HEK293 (cell line): Measurements from ENCODE around the gene PPP1R12C.

ENCODE experiments used
- HOXA7 ChIP-seq: sonication (generic); formaldehyde crosslinking; IDR thresholded peaks from 2 replicates; pipeline ENCODE4 v1.8.1; 2022; ENCODE audit warnings: missing genetic modification reagents, borderline replicate concordance
- HOXC10 ChIP-seq: sonication (generic); formaldehyde crosslinking; IDR thresholded peaks from 2 replicates; pipeline ENCODE4 v1.8.1; 2023; ENCODE audit warnings: mild to moderate bottlenecking, missing genetic modification reagents
- HOXD13 ChIP-seq: sonication (generic); formaldehyde crosslinking; IDR thresholded peaks from 2 replicates; pipeline ENCODE4 v1.8.0; 2022; ENCODE audit warnings: missing genetic modification reagents, borderline replicate concordance
- KLF7 ChIP-seq: fragments of 450-650 bp; formaldehyde crosslinking; IDR thresholded peaks from 2 replicates; pipeline ENCODE4 v1.5.1; 2016; ENCODE audit warnings: missing biosample characterization, missing genetic modification characterization, borderline replicate concordance
- MYNN ChIP-seq: fragments of 450-650 bp; formaldehyde crosslinking; IDR thresholded peaks from 2 replicates; pipeline ENCODE4 v1.5.1; 2016; ENCODE audit warnings: missing biosample characterization, missing genetic modification characterization, borderline replicate concordance
- WT1 ChIP-seq: fragments of 450-650 bp; formaldehyde crosslinking; IDR thresholded peaks from 2 replicates; pipeline ENCODE4 v1.5.1; 2016; ENCODE audit warnings: missing biosample characterization, missing genetic modification characterization
- ZIC2 ChIP-seq: fragments of 450-650 bp; formaldehyde crosslinking; IDR thresholded peaks from 2 replicates; pipeline ENCODE4 v1.5.1; 2016; ENCODE audit warnings: missing biosample characterization, missing genetic modification characterization
- ZNF114 ChIP-seq: fragments of 450-650 bp; formaldehyde crosslinking; IDR thresholded peaks from 2 replicates; pipeline ENCODE4 v1.5.0; 2017; ENCODE audit warnings: missing biosample characterization, missing genetic modification characterization
- ZNF133 ChIP-seq: fragments of 450-650 bp; formaldehyde crosslinking; IDR thresholded peaks from 2 replicates; pipeline ENCODE4 v1.5.1; 2016; ENCODE audit warnings: missing biosample characterization, missing genetic modification characterization
- ZNF174 ChIP-seq: fragments of 450-650 bp; formaldehyde crosslinking; IDR thresholded peaks from 2 replicates; pipeline ENCODE4 v1.5.0; 2017; ENCODE audit warnings: missing biosample characterization, mild to moderate bottlenecking, missing genetic modification characterization
- ZNF175 ChIP-seq: fragments of 450-650 bp; formaldehyde crosslinking; IDR thresholded peaks from 2 replicates; pipeline ENCODE4 v1.5.1; 2016; ENCODE audit warnings: missing biosample characterization, missing genetic modification characterization
- ZNF214 ChIP-seq: fragments of 450-650 bp; formaldehyde crosslinking; IDR thresholded peaks from 2 replicates; pipeline ENCODE4 v1.5.1; 2017; ENCODE audit warnings: missing biosample characterization, mild to moderate bottlenecking, missing genetic modification characterization, borderline replicate concordance
- ZNF24 ChIP-seq: fragments of 450-650 bp; formaldehyde crosslinking; IDR thresholded peaks from 2 replicates; pipeline ENCODE4 v1.5.1; 2016; ENCODE audit warnings: missing biosample characterization, missing genetic modification characterization
- ZNF274 ChIP-seq, 2 experiments: fragments of 200-500 bp in 1 of 2; fragments of 450-650 bp in 1 of 2; sonication (Bioruptor generic) in 1 of 2; formaldehyde crosslinking in 1 of 2; IDR thresholded peaks; 2 replicates each; pipeline versions ENCODE4 v1.5.1 to v1.6.1; 2014 to 2016; ENCODE audit warnings: borderline replicate concordance in 1 of 2, inconsistent platforms in 1 of 2, low read length in 1 of 2, missing biosample characterization in 1 of 2, missing genetic modification characterization in 1 of 2
- ZNF391 ChIP-seq: fragments of 450-650 bp; formaldehyde crosslinking; IDR thresholded peaks from 2 replicates; pipeline ENCODE4 v1.5.1; 2016; ENCODE audit warnings: low read depth, missing biosample characterization, missing genetic modification characterization, borderline replicate concordance
- ZNF416 ChIP-seq: fragments of 450-650 bp; formaldehyde crosslinking; IDR thresholded peaks from 2 replicates; pipeline ENCODE4 v1.5.1; 2016; ENCODE audit warnings: missing biosample characterization, missing genetic modification characterization
- ZNF48 ChIP-seq: fragments of 450-650 bp; formaldehyde crosslinking; IDR thresholded peaks from 2 replicates; pipeline ENCODE4 v1.5.1; 2016; ENCODE audit warnings: missing biosample characterization, missing genetic modification characterization
- ZNF521 ChIP-seq: fragments of 450-650 bp; formaldehyde crosslinking; IDR thresholded peaks from 2 replicates; pipeline ENCODE4 v1.5.1; 2017; ENCODE audit warnings: missing biosample characterization, mild to moderate bottlenecking, missing genetic modification characterization
- ZNF544 ChIP-seq: fragments of 450-650 bp; formaldehyde crosslinking; IDR thresholded peaks from 2 replicates; pipeline ENCODE4 v1.5.0; 2017; ENCODE audit warnings: missing biosample characterization, missing genetic modification characterization
- ZNF624 ChIP-seq: fragments of 450-650 bp; formaldehyde crosslinking; IDR thresholded peaks from 2 replicates; pipeline ENCODE4 v1.5.1; 2017; ENCODE audit warnings: missing biosample characterization, missing genetic modification characterization
- ZNF837 ChIP-seq: fragments of 450-650 bp; formaldehyde crosslinking; IDR thresholded peaks from 2 replicates; pipeline ENCODE4 v1.5.1; 2016; ENCODE audit warnings: missing biosample characterization, missing genetic modification characterization
- TF ChIP-seq, protein P1 (sequence below): fragments of 450-650 bp; formaldehyde crosslinking; IDR thresholded peaks from 2 replicates; pipeline ENCODE4 v1.5.1; 2016; ENCODE audit warnings: missing biosample characterization, missing genetic modification characterization
- TF ChIP-seq, protein P2 (sequence below): fragments of 450-650 bp; IDR thresholded peaks from 2 replicates; pipeline ENCODE4 v1.5.1; 2018; ENCODE audit warnings: missing biosample characterization, missing genetic modification characterization
- TF ChIP-seq, protein P3 (sequence below): fragments of 450-650 bp; formaldehyde crosslinking; IDR thresholded peaks from 2 replicates; pipeline ENCODE4 v1.5.1; 2016; ENCODE audit warnings: missing biosample characterization, missing genetic modification characterization
- TF ChIP-seq, protein P4 (sequence below): fragments of 450-650 bp; formaldehyde crosslinking; IDR thresholded peaks from 2 replicates; pipeline ENCODE4 v1.5.1; 2016; ENCODE audit warnings: missing biosample characterization, missing genetic modification characterization, borderline replicate concordance
- TF ChIP-seq, protein P5 (sequence below): fragments of 450-650 bp; formaldehyde crosslinking; IDR thresholded peaks from 2 replicates; pipeline ENCODE4 v1.5.1; 2016; ENCODE audit warnings: missing biosample characterization, missing genetic modification characterization
- TF ChIP-seq, protein P6 (sequence below): fragments of 450-650 bp; formaldehyde crosslinking; IDR thresholded peaks from 2 replicates; pipeline ENCODE4 v1.5.1; 2016; ENCODE audit warnings: missing biosample characterization, missing genetic modification characterization

The PPP1R12C gene

DNA sequence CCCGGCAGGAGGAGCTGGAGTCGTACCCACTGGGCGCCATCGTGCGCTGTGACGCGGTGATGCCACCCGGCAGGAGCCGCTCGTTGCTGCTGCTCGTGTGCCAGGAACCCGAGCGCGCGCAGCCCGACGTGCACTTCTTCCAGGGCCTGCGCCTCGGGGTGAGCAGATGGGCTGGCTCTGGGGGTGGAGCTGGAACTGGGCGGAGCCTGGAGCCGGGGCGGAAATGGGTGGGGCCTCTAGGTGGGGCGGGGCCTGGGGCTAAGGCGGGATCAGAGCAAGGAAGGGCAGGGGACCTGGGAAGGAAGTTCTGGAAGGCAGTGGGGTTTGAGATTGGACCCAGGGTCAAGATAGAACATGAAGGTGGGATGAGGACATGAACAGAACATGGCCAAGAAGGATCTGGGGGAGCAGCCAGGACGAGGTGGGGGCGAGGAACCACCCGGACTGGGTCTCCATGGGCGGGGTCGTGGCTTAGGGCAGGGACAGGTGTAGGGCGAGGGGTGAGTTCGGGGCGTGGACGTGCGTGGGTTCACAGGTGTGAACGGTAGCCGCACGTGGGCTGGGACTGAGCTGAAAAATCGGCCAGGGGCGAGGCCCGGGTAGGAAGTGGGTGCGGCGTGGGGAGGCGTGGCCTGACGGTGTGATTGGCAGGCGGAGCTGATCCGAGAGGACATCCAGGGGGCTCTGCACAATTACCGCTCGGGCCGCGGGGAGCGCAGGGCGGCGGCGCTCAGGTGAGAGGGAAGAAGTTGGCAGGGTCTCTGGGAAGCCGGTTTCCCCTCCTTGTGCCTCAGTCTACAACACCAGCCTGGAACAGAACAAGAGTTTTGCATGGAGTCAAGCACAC, 37.1 kb downstream of the PPP1R12C start (continued):
- TF ChIP-seq ZNF133: no peak
- no peak for TF ChIP-seq HOXC10
- no peak for TF ChIP-seq ZNF48 (tag by site-specific recombination)
- TF ChIP-seq ZNF837 (tag by site-specific recombination): no peak
- TF ChIP-seq ZNF174 (tag by site-specific recombination): no peak
- TF ChIP-seq ZNF624: no peak
- no peak for TF ChIP-seq ZNF175 (tag by site-specific recombination)
- TF ChIP-seq, protein P1, sequence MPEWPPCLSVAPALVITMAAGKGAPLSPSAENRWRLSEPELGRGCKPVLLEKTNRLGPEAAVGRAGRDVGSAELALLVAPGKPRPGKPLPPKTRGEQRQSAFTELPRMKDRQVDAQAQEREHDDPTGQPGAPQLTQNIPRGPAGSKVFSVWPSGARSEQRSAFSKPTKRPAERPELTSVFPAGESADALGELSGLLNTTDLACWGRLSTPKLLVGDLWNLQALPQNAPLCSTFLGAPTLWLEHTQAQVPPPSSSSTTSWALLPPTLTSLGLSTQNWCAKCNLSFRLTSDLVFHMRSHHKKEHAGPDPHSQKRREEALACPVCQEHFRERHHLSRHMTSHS (tag by site-specific recombination): no peak
- no peak for TF ChIP-seq ZNF274 (IDR thresholded peaks at IDR 0.05; ENCODE audit: low read length)
- TF ChIP-seq ZNF274 (tag by site-specific recombination; IDR thresholded peaks at IDR 0.05; ENCODE audit: borderline replicate concordance): no peak
- TF ChIP-seq ZNF214: no peak
- peak; percentile 83; the same call in 1 of the 2 replicates for TF ChIP-seq KLF7 (tag by site-specific recombination)
- TF ChIP-seq, protein P2, sequence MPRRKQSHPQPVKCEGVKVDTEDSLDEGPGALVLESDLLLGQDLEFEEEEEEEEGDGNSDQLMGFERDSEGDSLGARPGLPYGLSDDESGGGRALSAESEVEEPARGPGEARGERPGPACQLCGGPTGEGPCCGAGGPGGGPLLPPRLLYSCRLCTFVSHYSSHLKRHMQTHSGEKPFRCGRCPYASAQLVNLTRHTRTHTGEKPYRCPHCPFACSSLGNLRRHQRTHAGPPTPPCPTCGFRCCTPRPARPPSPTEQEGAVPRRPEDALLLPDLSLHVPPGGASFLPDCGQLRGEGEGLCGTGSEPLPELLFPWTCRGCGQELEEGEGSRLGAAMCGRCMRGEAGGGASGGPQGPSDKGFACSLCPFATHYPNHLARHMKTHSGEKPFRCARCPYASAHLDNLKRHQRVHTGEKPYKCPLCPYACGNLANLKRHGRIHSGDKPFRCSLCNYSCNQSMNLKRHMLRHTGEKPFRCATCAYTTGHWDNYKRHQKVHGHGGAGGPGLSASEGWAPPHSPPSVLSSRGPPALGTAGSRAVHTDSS (tag by site-specific recombination): no peak
- no peak for TF ChIP-seq ZNF521 (tag by site-specific recombination)
- TF ChIP-seq, protein P3, sequence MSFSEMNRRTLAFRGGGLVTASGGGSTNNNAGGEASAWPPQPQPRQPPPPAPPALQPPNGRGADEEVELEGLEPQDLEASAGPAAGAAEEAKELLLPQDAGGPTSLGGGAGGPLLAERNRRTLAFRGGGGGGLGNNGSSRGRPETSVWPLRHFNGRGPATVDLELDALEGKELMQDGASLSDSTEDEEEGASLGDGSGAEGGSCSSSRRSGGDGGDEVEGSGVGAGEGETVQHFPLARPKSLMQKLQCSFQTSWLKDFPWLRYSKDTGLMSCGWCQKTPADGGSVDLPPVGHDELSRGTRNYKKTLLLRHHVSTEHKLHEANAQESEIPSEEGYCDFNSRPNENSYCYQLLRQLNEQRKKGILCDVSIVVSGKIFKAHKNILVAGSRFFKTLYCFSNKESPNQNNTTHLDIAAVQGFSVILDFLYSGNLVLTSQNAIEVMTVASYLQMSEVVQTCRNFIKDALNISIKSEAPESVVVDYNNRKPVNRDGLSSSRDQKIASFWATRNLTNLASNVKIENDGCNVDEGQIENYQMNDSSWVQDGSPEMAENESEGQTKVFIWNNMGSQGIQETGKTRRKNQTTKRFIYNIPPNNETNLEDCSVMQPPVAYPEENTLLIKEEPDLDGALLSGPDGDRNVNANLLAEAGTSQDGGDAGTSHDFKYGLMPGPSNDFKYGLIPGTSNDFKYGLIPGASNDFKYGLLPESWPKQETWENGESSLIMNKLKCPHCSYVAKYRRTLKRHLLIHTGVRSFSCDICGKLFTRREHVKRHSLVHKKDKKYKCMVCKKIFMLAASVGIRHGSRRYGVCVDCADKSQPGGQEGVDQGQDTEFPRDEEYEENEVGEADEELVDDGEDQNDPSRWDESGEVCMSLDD (tag by site-specific recombination): no peak
- no peak for TF ChIP-seq ZNF544
- TF ChIP-seq, protein P4, sequence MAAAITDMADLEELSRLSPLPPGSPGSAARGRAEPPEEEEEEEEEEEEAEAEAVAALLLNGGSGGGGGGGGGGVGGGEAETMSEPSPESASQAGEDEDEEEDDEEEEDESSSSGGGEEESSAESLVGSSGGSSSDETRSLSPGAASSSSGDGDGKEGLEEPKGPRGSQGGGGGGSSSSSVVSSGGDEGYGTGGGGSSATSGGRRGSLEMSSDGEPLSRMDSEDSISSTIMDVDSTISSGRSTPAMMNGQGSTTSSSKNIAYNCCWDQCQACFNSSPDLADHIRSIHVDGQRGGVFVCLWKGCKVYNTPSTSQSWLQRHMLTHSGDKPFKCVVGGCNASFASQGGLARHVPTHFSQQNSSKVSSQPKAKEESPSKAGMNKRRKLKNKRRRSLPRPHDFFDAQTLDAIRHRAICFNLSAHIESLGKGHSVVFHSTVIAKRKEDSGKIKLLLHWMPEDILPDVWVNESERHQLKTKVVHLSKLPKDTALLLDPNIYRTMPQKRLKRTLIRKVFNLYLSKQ (tag by site-specific recombination): no peak
- TF ChIP-seq ZNF114 (tag by site-specific recombination): no peak
- TF ChIP-seq, protein P5, sequence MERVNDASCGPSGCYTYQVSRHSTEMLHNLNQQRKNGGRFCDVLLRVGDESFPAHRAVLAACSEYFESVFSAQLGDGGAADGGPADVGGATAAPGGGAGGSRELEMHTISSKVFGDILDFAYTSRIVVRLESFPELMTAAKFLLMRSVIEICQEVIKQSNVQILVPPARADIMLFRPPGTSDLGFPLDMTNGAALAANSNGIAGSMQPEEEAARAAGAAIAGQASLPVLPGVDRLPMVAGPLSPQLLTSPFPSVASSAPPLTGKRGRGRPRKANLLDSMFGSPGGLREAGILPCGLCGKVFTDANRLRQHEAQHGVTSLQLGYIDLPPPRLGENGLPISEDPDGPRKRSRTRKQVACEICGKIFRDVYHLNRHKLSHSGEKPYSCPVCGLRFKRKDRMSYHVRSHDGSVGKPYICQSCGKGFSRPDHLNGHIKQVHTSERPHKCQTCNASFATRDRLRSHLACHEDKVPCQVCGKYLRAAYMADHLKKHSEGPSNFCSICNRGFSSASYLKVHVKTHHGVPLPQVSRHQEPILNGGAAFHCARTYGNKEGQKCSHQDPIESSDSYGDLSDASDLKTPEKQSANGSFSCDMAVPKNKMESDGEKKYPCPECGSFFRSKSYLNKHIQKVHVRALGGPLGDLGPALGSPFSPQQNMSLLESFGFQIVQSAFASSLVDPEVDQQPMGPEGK: peak; percentile 49; the same call in 1 of the 2 replicates
- no peak for TF ChIP-seq HOXD13 (CRISPR knock-in tag)
- TF ChIP-seq ZNF24 (tag by site-specific recombination): no peak
- no peak for TF ChIP-seq HOXA7
- TF ChIP-seq WT1 (tag by site-specific recombination): no peak
- no peak for TF ChIP-seq ZNF391 (tag by site-specific recombination)
- TF ChIP-seq, protein P6, sequence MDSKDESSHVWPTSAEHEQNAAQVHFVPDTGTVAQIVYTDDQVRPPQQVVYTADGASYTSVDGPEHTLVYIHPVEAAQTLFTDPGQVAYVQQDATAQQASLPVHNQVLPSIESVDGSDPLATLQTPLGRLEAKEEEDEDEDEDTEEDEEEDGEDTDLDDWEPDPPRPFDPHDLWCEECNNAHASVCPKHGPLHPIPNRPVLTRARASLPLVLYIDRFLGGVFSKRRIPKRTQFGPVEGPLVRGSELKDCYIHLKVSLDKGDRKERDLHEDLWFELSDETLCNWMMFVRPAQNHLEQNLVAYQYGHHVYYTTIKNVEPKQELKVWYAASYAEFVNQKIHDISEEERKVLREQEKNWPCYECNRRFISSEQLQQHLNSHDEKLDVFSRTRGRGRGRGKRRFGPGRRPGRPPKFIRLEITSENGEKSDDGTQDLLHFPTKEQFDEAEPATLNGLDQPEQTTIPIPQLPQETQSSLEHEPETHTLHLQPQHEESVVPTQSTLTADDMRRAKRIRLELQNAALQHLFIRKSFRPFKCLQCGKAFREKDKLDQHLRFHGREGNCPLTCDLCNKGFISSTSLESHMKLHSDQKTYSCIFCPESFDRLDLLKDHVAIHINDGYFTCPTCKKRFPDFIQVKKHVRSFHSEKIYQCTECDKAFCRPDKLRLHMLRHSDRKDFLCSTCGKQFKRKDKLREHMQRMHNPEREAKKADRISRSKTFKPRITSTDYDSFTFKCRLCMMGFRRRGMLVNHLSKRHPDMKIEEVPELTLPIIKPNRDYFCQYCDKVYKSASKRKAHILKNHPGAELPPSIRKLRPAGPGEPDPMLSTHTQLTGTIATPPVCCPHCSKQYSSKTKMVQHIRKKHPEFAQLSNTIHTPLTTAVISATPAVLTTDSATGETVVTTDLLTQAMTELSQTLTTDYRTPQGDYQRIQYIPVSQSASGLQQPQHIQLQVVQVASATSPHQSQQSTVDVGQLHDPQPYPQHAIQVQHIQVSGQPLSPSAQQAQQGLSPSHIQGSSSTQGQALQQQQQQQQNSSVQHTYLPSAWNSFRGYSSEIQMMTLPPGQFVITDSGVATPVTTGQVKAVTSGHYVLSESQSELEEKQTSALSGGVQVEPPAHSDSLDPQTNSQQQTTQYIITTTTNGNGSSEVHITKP: peak; percentile 87
- TF ChIP-seq MYNN (tag by site-specific recombination): no peak
- TF ChIP-seq ZIC2 (tag by site-specific recombination): no peak
- no peak for TF ChIP-seq ZNF416 (tag by site-specific recombination)
